ENCODE measurements around the gene GZMM. TPM values are rescaled to one million over a fixed set of nuclear protein-coding genes. Genes with fewer than 3 reads are reported as not detected.

Gene GZMM
- total and polyA plus RNA-seq, 2 of the 13 experiments (the other 11 are each of a cell fraction or from before 2014, with no cell fraction given), result 0.07 TPM; not detected in 1

GRCh38 chr19:570937-571565 is 27.2 kb downstream of the GZMM start:
- Histone ChIP-seq H2AFZ (ENCODE audit: low read length) (no peak overlapping the region), H3K9ac (ENCODE audit: insufficient read depth, low read depth, low read length) (peak overlapping the region; percentile 70), H3K4me2 (ENCODE audit: low read depth, low read length) (peak overlapping the region; percentile 92), H3K9me3 (ENCODE audit: low read length) (no peaks in the 10 kb centered on the region), H3K79me2 (ENCODE audit: insufficient read depth, low read length) (peaks cover 37% of the 10 kb centered on the region), H3K36me3 (replicated peaks in 1 of 2; ENCODE audit: control insufficient read depth in 1 of 2, insufficient read depth in 2 of 2, low read length in 2 of 2) (peaks cover 0 to 2% of the 10 kb centered on the region in 2 experiments; a peak in 2 of 5 replicates), H3K27me3 (ENCODE audit: control insufficient read depth in 1 of 2, insufficient read depth in 2 of 2, low read length in 2 of 2) (no peaks in the 10 kb centered on the region; a peak in 1 of 5 replicates), H4K20me1 (ENCODE audit: insufficient read depth, low read length) (peaks cover 30% of the 10 kb centered on the region), H3K4me1 (ENCODE audit: insufficient read depth, low read length) (peaks cover 31% of the 10 kb centered on the region), H3K27ac (ENCODE audit: extremely low read length, insufficient read depth, low read length) (peak overlapping the region; percentile 95), H3K4me3 (replicated peaks in 1 of 3; ENCODE audit: insufficient read depth in 1 of 3, low read depth in 2 of 3, low read length in 3 of 3) (peak overlapping the region; percentile 64 to 96 (median 80))
- FAIRE-seq (peak; percentile 34), DNase-seq (ENCODE audit: low spot score) (peak; percentile 61), ATAC-seq (peak; percentile 42)
- POLR2A ChIA-PET, result interaction anchor here (0.7 to 4.3 kb wide), 5 partner anchors 15 to 64 kb away, joined by 3 to 45 read pairs (median 16); partner anchors contain the start of genes CDC34 and POLRMT
- under 1% methylated on average over 44 of the region's 45 CpGs for WGBS (ENCODE audit: low lambda C conversion rate)
- intact Hi-C loops (cut with micrococcal nuclease; ENCODE audit: unreplicated experiment), result loop anchor here (2.0 kb wide), 1 partner anchor 20 kb away; no protein-coding TSS in a partner anchor
- CTCF ChIA-PET (ENCODE audit: low intra/inter-chr PET ratio, low total read pairs), result no interaction called here
- in situ Hi-C loops (cut with HindIII; ENCODE audit: extremely low pct_ligation_motif_present, low pct_unique_long_range_greater_than_20kb), result no loop called here
- BruUV-seq (replicated peaks), result no TSS peak
- TF ChIP-seq TBX3 (IDR thresholded peaks at IDR 0.05; ENCODE audit: borderline replicate concordance), result no peak
- TF ChIP-seq ZNF274 (CRISPR knock-in tag; IDR thresholded peaks at IDR 0.05), result 0 out of 2 replicates have a peak, but pooled peaks have one; percentile 45
- peak; percentile 81 for TF ChIP-seq RARA (CRISPR knock-in tag; IDR thresholded peaks at IDR 0.05)
- no peak; the same call in 1 of the 2 replicates for TF ChIP-seq NR2F6 (IDR thresholded peaks at IDR 0.05)
- TF ChIP-seq NR2F6 (CRISPR knock-in tag; IDR thresholded peaks at IDR 0.05), result peak; percentile 45; the same call in 1 of the 2 replicates
- peak; percentile 48; the same call in 1 of the 2 replicates for TF ChIP-seq CBFB (CRISPR knock-in tag; IDR thresholded peaks at IDR 0.05)
- TF ChIP-seq MYC (CRISPR knock-in tag; IDR thresholded peaks at IDR 0.05; ENCODE audit: borderline replicate concordance), result peak; percentile 65; the same call in 1 of the 2 replicates
- no peak for TF ChIP-seq ERF (CRISPR knock-in tag; IDR thresholded peaks at IDR 0.05)
- 0 out of 2 replicates have a peak, but pooled peaks have one; percentile 43 for TF ChIP-seq ZNF558 (CRISPR knock-in tag; IDR thresholded peaks at IDR 0.05; ENCODE audit: borderline replicate concordance)
- TF ChIP-seq TFDP1 (CRISPR knock-in tag; IDR thresholded peaks at IDR 0.05; ENCODE audit: borderline replicate concordance), result peak; percentile 93; the same call in 1 of the 2 replicates
- TF ChIP-seq ZFX (CRISPR knock-in tag; IDR thresholded peaks at IDR 0.05; ENCODE audit: low read depth), result peak; percentile 52
- TF ChIP-seq ZNF615 (CRISPR knock-in tag; IDR thresholded peaks at IDR 0.05; ENCODE audit: borderline replicate concordance), result peak; percentile 53; the same call in 1 of the 2 replicates
- TF ChIP-seq, protein P1, sequence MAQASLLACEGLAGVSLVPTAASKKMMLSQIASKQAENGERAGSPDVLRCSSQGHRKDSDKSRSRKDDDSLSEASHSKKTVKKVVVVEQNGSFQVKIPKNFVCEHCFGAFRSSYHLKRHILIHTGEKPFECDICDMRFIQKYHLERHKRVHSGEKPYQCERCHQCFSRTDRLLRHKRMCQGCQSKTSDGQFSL (CRISPR knock-in tag; IDR thresholded peaks at IDR 0.05), result peak; percentile 50; the same call in 1 of the 2 replicates
- TF ChIP-seq FOXO1 (CRISPR knock-in tag; IDR thresholded peaks at IDR 0.05), result peak; percentile 73
- no peak for TF ChIP-seq REXO4 (CRISPR knock-in tag; IDR thresholded peaks at IDR 0.05; ENCODE audit: borderline replicate concordance)
- TF ChIP-seq GABPA (IDR thresholded peaks at IDR 0.05; ENCODE audit: low read depth, low read length), result no peak
- peak; percentile 50 for TF ChIP-seq GABPA (CRISPR knock-in tag; IDR thresholded peaks at IDR 0.05; ENCODE audit: low read depth)
- TF ChIP-seq BRD4 (CRISPR knock-in tag; IDR thresholded peaks at IDR 0.05), result peak; percentile 41; the same call in 1 of the 2 replicates
- TF ChIP-seq ZNF251 (CRISPR knock-in tag; IDR thresholded peaks at IDR 0.05), result no peak
- TF ChIP-seq, protein P2, sequence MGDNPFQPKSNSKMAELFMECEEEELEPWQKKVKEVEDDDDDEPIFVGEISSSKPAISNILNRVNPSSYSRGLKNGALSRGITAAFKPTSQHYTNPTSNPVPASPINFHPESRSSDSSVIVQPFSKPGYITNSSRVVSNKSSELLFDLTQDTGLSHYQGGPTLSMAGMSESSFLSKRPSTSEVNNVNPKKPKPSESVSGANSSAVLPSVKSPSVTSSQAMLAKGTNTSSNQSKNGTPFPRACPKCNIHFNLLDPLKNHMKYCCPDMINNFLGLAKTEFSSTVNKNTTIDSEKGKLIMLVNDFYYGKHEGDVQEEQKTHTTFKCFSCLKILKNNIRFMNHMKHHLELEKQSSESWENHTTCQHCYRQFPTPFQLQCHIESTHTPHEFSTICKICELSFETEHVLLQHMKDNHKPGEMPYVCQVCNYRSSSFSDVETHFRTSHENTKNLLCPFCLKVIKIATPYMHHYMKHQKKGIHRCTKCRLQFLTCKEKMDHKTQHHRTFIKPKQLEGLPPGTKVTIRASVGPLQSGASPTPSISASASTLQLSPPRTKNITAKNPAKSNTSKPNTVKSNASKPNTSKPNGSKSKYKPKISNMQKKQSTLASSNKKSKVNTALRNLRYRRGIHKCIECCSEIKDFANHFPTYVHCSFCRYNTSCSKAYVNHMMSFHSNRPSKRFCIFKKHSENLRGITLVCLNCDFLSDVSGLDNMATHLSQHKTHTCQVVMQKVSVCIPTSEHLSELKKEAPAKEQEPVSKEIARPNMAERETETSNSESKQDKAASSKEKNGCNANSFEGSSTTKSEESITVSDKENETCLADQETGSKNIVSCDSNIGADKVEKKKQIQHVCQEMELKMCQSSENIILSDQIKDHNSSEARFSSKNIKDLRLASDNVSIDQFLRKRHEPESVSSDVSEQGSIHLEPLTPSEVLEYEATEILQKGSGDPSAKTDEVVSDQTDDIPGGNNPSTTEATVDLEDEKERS (CRISPR knock-in tag; IDR thresholded peaks at IDR 0.05), result peak; percentile 21; the same call in 1 of the 2 replicates
- no peak for TF ChIP-seq PHF21A (CRISPR knock-in tag; IDR thresholded peaks at IDR 0.05)
- TF ChIP-seq CENPT (CRISPR knock-in tag; IDR thresholded peaks at IDR 0.05; ENCODE audit: low read depth), result no peak

Data from HepG2 (cell line).